Neural progenitor cell (in vitro differentiated cells): ENCODE data around the gene CRISP3. TPM values are rescaled to one million over a fixed set of nuclear protein-coding genes. Genes with fewer than 3 reads are reported as not detected.

Source experiments
- DNase-seq: peaks from one replicate; pipeline ENCODE4 v3.0.0-alpha.2; 2016; ENCODE audit warnings: low spot score
- H2AFZ ChIP-seq: fragments of 200-600 bp; sonication (generic); replicated peaks from 2 replicates; pipeline ENCODE4 v1.6.1; 2016; ENCODE audit warnings: antibody characterized with exemption
- H3F3A ChIP-seq: fragments of 200-600 bp; sonication (generic); 2 replicates; pipeline ENCODE4 v1.6.1; 2016; ENCODE audit warnings: antibody characterized with exemption, low read depth
- H3K27ac ChIP-seq: fragments of 200-600 bp; sonication (generic); 2 replicates; pipeline ENCODE4 v1.5.1; 2016; ENCODE audit warnings: mild to moderate bottlenecking
- H3K27me3 ChIP-seq: fragments of 200-600 bp; sonication (generic); 2 replicates; pipeline ENCODE4 v1.6.1; 2016; ENCODE audit warnings: mild to moderate bottlenecking, moderate library complexity
- H3K36me3 ChIP-seq: fragments of 200-600 bp; sonication (generic); 2 replicates; pipeline ENCODE4 v1.5.1; 2016
- H3K4me1 ChIP-seq: fragments of 200-600 bp; sonication (generic); 2 replicates; pipeline ENCODE4 v1.6.1; 2016; ENCODE audit warnings: mixed run types
- H3K4me2 ChIP-seq: fragments of 200-600 bp; sonication (generic); 2 replicates; pipeline ENCODE4 v1.6.1; 2016
- H3K4me3 ChIP-seq: fragments of 200-600 bp; sonication (generic); 2 replicates; pipeline ENCODE4 v1.5.1; 2016
- H3K79me2 ChIP-seq: fragments of 200-600 bp; sonication (generic); 2 replicates; pipeline ENCODE4 v1.6.1; 2016; ENCODE audit warnings: low read depth
- H3K9ac ChIP-seq: fragments of 200-600 bp; sonication (generic); 2 replicates; pipeline ENCODE4 v1.6.1; 2016
- H3K9me3 ChIP-seq: fragments of 200-600 bp; sonication (generic); 2 replicates; pipeline ENCODE4 v1.5.1; 2016; ENCODE audit warnings: low read depth
- H4K20me1 ChIP-seq: fragments of 200-600 bp; sonication (generic); 2 replicates; pipeline ENCODE4 v1.6.1; 2016; ENCODE audit warnings: low read depth
- H3K27ac Mint-ChIP-seq: 3 replicates; pipeline ENCODE4 v1.8.0; 2021; ENCODE audit warnings: mixed read lengths
- H3K27me3 Mint-ChIP-seq: 2 replicates; pipeline ENCODE4 v1.8.0; 2022; ENCODE audit warnings: low read depth, mild to moderate bottlenecking, inconsistent platforms, moderate library complexity, mixed read lengths; ENCODE audit not compliant: insufficient read depth
- H3K36me3 Mint-ChIP-seq: 3 replicates; pipeline ENCODE4 v1.8.0; 2021; ENCODE audit warnings: mixed read lengths
- H3K4me1 Mint-ChIP-seq: 3 replicates; pipeline ENCODE4 v1.8.0; 2021; ENCODE audit warnings: mixed read lengths
- H3K4me3 Mint-ChIP-seq: 3 replicates; pipeline ENCODE4 v1.8.0; 2021; ENCODE audit warnings: mild to moderate bottlenecking, moderate library complexity, mixed read lengths
- H3K9me3 Mint-ChIP-seq: 3 replicates; pipeline ENCODE4 v1.8.0; 2020; ENCODE audit warnings: mixed read lengths
- EZH2 ChIP-seq: fragments of 200-600 bp; sonication (generic); IDR thresholded peaks from 2 replicates; pipeline ENCODE4 v1.6.1; 2017; ENCODE audit warnings: antibody characterized with exemption, mild to moderate bottlenecking, moderate library complexity
- EZH2phosphoT487 ChIP-seq: fragments of 200-600 bp; sonication (generic); IDR thresholded peaks from 2 replicates; pipeline ENCODE4 v1.6.1; 2017; ENCODE audit warnings: antibody characterized with exemption
- total RNA-seq: library from RNA; depleted of rRNA; stranded (reverse); fragments of >200 nt; gene quantifications from 2 replicates; pipeline ENCODE4 v1.2.3, GENCODE V29; 2015; ENCODE audit warnings: low replicate concordance
- TF ChIP-seq, protein P1 (sequence below): fragments of 200-600 bp; sonication (generic); IDR thresholded peaks from 2 replicates; pipeline ENCODE4 v1.5.1; 2017; ENCODE audit warnings: antibody characterized with exemption, mild to moderate bottlenecking

Gene CRISP3
- total RNA-seq, 1 donor from 2014 or later = not detected

DNA sequence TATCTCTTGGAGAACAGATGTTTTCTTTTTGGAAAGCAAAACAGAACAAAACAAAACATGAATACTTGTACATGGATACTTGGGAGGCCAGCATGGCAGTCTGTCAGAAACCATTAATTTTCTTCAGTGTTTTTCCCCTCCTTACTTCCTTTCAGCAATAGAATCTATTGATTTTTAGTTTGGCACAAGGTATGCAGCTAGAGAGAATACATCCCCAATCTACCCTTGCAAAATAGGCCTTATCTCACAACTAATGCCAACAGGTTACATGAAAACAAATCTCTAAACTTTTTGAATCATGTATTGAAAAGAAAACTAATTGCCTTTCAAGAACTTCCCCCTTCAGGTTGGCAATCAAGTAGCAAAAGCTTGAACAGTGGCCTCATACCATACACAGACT, 40.1 kb upstream of the CRISP3 start:
- H2AFZ ChIP-seq = no peak overlapping the region
- TF ChIP-seq EZH2phosphoT487 = no peak
- H3K27ac Mint-ChIP-seq = no peak overlapping the region
- no peak overlapping the region for H3K9ac ChIP-seq
- H3K36me3 Mint-ChIP-seq = no peaks in the 10 kb centered on the region
- H3K9me3 ChIP-seq = no peaks in the 10 kb centered on the region
- no peak overlapping the region for H3K4me2 ChIP-seq
- H3K9me3 Mint-ChIP-seq = no peaks in the 10 kb centered on the region
- H3K4me1 Mint-ChIP-seq = no peaks in the 10 kb centered on the region
- H3K4me3 Mint-ChIP-seq = no peak overlapping the region
- no peaks in the 10 kb centered on the region for H3K27me3 ChIP-seq
- H3K27ac ChIP-seq = no peak overlapping the region
- H3F3A ChIP-seq = no peaks in the 10 kb centered on the region
- no peaks in the 10 kb centered on the region for H3K79me2 ChIP-seq
- H3K4me3 ChIP-seq = no peak overlapping the region
- no peaks in the 10 kb centered on the region for H4K20me1 ChIP-seq
- H3K36me3 ChIP-seq = no peaks in the 10 kb centered on the region
- DNase-seq = no peak
- no peaks in the 10 kb centered on the region for H3K27me3 Mint-ChIP-seq
- H3K4me1 ChIP-seq = no peaks in the 10 kb centered on the region

DNA sequence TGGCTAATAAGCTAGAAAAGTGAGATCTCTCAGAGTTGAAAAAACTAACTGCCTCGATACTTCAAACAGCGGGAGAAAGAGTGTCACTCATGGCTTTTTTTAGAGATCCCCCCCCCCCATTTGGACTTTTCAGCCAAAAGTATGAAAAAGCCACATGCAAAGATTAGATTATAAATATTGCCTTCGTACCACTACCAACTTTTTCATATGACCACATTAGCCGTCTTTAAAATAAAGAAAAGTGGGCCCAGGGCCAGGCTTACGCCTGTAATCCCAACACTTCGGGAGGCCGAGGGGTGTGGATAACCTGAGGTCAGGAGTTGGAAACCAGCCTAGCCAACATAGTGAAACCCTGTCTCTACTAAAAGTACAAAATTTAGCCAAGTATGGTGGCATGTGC, 38.5 kb upstream of the CRISP3 start:
- H3K27ac ChIP-seq = no peak overlapping the region
- H3K4me2 ChIP-seq = no peak overlapping the region
- Mint-ChIP-seq H3K4me1 (no peaks in the 10 kb centered on the region), H3K36me3 (no peaks in the 10 kb centered on the region), H3K4me3 (no peak overlapping the region), H3K27ac (no peak overlapping the region), H3K27me3 (no peaks in the 10 kb centered on the region), H3K9me3 (no peaks in the 10 kb centered on the region)
- no peaks in the 10 kb centered on the region for H3K9me3 ChIP-seq
- H3K4me1 ChIP-seq = no peaks in the 10 kb centered on the region
- H3K36me3 ChIP-seq = no peaks in the 10 kb centered on the region
- H3K4me3 ChIP-seq = no peak overlapping the region
- H3K27me3 ChIP-seq = no peaks in the 10 kb centered on the region
- DNase-seq = no peak
- no peaks in the 10 kb centered on the region for H4K20me1 ChIP-seq
- no peaks in the 10 kb centered on the region for H3F3A ChIP-seq
- no peaks in the 10 kb centered on the region for H3K79me2 ChIP-seq
- no peak overlapping the region for H2AFZ ChIP-seq
- no peak overlapping the region for H3K9ac ChIP-seq
- TF ChIP-seq, protein P1, sequence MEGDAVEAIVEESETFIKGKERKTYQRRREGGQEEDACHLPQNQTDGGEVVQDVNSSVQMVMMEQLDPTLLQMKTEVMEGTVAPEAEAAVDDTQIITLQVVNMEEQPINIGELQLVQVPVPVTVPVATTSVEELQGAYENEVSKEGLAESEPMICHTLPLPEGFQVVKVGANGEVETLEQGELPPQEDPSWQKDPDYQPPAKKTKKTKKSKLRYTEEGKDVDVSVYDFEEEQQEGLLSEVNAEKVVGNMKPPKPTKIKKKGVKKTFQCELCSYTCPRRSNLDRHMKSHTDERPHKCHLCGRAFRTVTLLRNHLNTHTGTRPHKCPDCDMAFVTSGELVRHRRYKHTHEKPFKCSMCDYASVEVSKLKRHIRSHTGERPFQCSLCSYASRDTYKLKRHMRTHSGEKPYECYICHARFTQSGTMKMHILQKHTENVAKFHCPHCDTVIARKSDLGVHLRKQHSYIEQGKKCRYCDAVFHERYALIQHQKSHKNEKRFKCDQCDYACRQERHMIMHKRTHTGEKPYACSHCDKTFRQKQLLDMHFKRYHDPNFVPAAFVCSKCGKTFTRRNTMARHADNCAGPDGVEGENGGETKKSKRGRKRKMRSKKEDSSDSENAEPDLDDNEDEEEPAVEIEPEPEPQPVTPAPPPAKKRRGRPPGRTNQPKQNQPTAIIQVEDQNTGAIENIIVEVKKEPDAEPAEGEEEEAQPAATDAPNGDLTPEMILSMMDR = no peak
- TF ChIP-seq EZH2phosphoT487 (no peak), EZH2 (no peak)

DNA sequence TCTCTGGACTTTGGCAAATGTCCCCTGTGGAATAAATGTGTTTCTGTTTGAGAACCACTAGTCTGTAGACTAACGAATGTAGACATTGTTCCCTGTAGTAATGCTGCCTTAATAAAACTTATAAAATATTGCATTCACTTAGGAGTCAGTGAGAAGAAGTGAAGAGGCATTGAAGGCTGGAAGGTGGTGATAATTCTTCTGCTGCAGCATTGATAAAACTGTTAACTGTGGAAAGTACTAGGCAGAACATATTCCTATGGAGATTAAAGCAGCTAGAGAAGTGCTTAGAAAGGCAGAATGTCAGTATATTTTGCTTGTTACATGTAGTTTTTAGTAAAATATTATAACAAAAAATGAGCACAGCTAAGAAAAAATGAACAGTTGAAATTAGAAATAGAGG, 38.1 kb upstream of the CRISP3 start:
- Mint-ChIP-seq H3K36me3 (no peaks in the 10 kb centered on the region), H3K9me3 (no peaks in the 10 kb centered on the region), H3K4me3 (no peak overlapping the region), H3K27ac (no peak overlapping the region), H3K27me3 (no peaks in the 10 kb centered on the region), H3K4me1 (no peaks in the 10 kb centered on the region)
- H3K9ac ChIP-seq = no peak overlapping the region
- H3K27me3 ChIP-seq = no peaks in the 10 kb centered on the region
- H3K4me1 ChIP-seq = no peaks in the 10 kb centered on the region
- H3F3A ChIP-seq = no peaks in the 10 kb centered on the region
- H3K79me2 ChIP-seq = no peaks in the 10 kb centered on the region
- no peaks in the 10 kb centered on the region for H3K36me3 ChIP-seq
- no peak overlapping the region for H3K27ac ChIP-seq
- H2AFZ ChIP-seq = no peak overlapping the region
- H4K20me1 ChIP-seq = no peaks in the 10 kb centered on the region
- no peak for DNase-seq
- no peak overlapping the region for H3K4me2 ChIP-seq
- H3K4me3 ChIP-seq = no peak overlapping the region
- TF ChIP-seq, protein P1 = no peak
- no peaks in the 10 kb centered on the region for H3K9me3 ChIP-seq

DNA sequence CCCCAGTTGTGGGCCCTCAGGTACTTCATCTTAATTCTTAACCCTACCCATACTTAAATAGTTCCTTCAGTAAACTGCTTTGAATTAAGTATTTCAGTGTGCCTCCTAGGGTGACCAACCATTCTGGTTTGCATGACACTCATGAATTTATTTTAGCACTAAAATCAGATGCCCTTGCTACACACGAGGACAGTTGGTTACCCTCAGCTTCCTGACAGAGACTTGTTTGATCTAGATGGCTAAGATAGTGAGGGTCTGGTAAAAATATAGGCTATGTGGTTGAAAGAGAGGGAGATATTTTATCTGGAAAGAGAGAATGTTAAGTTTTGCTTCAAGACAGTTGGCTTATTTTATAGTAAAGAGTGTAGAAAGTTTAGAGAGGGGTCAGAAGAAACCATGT, 32.3 kb upstream of the CRISP3 start:
- Histone ChIP-seq H3K4me1 (no peaks in the 10 kb centered on the region), H3K9ac (no peak overlapping the region), H3K27me3 (no peaks in the 10 kb centered on the region), H2AFZ (peak overlapping the region; percentile 38), H3K79me2 (no peaks in the 10 kb centered on the region), H3K9me3 (no peaks in the 10 kb centered on the region), H3K4me2 (no peak overlapping the region), H3K36me3 (no peaks in the 10 kb centered on the region), H3K4me3 (no peak overlapping the region), H3K27ac (no peak overlapping the region), H4K20me1 (no peaks in the 10 kb centered on the region), H3F3A (no peaks in the 10 kb centered on the region)
- TF ChIP-seq EZH2 (no peak), EZH2phosphoT487 (no peak)
- TF ChIP-seq, protein P1 = no peak
- no peak overlapping the region for H3K4me3 Mint-ChIP-seq
- no peak for DNase-seq
- H3K27ac Mint-ChIP-seq = no peak overlapping the region
- H3K4me1 Mint-ChIP-seq = no peaks in the 10 kb centered on the region
- H3K36me3 Mint-ChIP-seq = no peaks in the 10 kb centered on the region
- H3K27me3 Mint-ChIP-seq = no peaks in the 10 kb centered on the region
- no peaks in the 10 kb centered on the region for H3K9me3 Mint-ChIP-seq
